Stimulated activated CD4-positive, alpha-beta T cell treated with anti-CD3 and anti-CD28 coated beads, TNF-alpha, amount 100 ng/mL, for 24 hours (primary cell): Measurements from ENCODE around the gene NDUFB11.

Source experiments
- DNase-seq, 3 experiments: peaks; one replicate each; pipeline ENCODE4 v3.0.0-alpha.2; 2020; ENCODE audit warnings: low read depth in 3 of 3

The NDUFB11 gene

DNA sequence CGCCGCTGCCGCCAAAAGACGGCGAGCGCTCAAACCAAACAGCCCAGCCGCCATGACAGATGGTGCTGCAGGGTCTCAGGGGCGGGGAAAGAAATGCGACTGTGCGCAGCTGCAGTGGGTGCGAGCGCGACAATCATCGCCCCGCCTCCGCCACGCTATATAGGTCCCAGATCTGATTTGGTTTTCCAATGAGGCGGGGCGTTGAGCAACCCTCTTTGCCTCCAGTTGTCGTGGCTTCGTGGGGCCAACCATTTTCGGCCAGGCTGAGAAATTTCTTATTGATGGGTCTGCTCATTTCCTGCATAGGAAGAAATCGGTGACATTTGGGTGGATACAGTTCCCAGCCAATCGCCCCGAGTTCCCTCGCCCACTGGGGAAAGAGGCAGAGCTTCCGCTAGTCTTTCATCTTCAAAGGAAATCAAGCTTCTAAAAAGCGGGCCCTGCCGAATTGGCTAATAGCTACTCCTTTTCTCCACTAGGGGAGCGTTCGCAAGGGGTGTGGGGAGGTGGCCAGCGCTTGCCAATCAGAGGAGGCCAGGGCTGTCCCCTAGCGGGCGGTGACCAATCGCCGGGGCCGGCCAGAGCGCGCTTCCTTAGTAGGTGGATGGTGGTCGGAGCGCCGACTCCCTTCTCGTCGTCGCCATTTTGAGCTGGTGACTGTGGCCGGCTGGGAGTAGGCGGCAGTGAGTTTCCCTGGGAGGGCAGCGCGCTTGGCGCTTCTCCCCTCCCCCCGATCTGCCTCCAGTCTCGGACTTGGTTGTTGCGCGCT is at the start of gene NDUFB11, which contains the start of gene RBM10:
Gene NDUFB11, minus strand, starts transcription at position 77 of the 769 bp plus-strand sequence. Its CDS starts 23 bp downstream, at position 54.
Gene RBM10, plus strand, starts transcription at position 596 of the 769 bp plus-strand sequence. CDS start 2,261 bp downstream, outside the sequence.
- DNase-seq: peak; percentile 69 to 90 (median 80)

DNA sequence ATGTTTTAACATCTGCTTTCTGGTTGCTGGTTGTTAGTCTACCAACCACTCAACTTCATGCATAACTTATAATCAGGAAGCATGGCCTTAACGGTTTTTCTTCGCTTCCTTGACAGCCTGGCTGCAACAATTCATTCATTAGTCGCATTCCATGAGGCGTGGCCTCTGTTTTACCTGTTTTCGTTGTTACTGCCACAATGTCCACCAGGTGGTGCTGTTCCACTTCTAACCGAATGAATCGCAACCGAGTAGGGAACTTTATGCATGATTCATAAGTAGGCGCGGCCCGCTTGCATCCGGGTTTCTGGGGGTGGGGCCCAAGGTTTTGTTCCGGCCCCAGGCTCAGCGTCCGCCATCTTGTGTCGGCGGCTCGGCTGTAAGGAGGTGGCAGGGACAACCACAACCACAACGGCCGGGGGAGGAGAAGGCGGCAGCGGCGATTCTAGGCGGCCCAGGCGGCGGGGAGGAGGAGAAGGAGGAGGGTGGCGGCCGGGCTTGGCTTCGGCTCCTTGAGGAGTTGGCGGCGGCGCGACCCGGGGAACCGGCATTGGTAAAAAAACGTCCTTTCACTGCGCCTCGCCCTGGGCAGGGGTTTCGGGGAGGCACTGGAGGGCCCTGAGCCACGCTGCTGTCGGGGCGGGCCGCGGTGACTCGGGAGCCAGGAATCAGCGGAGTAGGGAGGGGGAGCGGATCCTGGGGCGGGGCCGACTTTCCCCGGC is 49.1 kb upstream of the NDUFB11 start, which contains the start of gene UBA1:
Gene UBA1, plus strand, starts transcription at position 355 of the 719 bp plus-strand sequence. CDS start 4,974 bp downstream, outside the sequence.
- peak; percentile 82 to 88 (median 87) for DNase-seq

DNA sequence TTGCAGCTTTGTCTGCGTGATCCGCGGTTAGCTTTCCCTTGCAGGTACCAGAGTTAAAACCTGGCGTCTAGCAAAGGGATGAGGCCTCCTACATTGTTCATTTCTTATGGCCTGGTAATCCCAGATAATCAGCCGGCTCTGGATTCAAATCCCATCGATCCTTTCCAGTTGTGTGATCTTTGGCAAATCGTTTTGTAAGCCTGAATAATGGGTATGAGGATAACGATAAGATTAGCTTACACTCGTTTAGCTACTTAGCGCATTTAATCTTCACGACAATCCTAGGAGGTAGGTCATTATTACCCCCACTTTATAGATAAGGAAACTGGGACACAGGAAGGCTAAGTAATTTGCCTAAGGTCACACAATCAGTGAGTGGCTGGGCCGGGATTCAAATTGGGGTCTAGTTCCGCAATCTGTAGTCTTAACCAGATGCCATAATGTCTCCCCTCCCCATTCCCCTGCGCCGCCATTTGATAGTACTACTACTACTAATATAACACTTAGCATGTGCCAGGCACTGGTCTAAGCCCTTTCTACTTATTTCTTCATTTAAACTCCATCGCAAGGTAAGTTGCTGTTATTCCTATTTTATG is 47.4 kb upstream of the NDUFB11 start:
- DNase-seq: no peak

DNA sequence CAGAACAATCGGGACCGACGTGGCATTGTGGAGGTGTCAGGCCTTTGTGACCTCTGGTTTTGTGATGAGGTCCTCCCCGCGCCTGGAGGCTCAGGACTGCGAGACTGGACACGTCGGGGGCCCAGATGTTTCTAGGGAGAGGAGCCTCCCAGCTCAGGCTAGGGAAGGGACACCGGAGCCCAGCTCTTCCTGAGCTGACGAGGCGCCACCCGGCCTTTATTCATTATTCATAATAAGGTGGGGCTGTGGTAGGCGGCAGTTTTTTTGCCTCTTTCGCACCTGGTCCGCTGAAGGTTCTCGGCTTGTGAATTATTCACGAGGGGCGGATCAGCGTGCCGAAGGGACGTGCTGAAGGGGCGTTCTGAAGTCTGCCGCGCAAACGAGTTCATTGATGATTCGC is 46.8 kb upstream of the NDUFB11 start:
- peak; percentile 2 to 43 (median 21) for DNase-seq

DNA sequence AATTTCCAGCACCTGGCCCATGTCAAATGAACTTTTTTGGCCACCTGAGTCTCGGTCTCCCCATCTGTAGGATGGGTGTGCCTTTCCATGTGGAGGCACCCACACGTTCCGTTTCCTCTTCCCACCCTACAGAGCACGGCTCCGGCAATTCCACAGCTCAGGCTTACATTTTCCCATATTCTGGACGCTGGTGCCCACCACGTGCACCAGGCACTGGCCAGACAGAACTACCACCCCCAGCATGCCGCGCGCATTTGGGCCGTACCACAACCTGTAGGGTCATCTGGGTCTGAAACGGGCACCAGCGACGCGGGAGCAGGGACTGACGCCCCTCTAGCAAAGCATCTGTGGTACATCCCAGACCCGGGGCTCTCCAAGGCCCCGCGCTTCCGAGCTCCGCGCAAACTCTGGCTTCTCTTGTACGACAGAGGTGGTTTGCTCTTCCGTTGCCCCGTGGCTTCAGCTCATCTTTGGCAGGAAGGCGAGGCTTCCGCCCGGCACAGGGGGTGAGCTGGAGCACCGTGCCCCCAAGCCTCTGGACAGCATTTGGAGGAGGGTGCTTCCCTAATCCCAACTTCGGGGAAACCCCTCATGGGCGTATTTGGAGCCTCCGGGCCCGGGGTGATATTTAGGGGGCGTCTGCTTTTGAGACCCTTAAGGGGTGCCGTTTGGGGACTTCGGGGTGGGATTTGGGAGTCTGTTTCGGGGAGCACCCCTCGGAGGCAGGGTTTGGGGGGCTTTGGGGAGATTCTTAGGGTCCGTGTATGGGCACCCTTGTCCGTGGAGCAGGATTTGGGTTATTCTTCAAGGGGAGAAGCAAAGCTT is 46.2 kb upstream of the NDUFB11 start:
- peak; percentile 65 to 82 (median 67) for DNase-seq

DNA sequence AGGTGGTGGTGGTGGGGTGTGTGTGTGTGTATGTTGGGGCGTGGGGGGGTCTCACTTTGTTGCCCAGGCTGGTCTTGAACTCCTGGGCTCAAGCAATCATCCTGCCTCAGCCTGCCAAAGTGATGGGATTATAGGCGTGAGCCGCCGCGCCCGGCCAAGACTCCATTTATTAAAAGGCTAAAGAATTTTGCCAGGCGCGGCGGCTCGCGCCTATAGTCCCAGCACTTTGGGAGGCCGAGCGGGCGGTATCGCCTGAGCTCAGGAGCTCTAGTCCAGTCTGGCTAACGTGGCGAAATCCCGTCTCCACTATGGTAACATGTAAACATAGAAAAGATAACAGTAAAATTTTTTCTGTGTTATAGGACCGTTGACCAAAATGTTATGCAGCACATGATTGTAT is 45.4 kb upstream of the NDUFB11 start:
- no peak for DNase-seq

DNA sequence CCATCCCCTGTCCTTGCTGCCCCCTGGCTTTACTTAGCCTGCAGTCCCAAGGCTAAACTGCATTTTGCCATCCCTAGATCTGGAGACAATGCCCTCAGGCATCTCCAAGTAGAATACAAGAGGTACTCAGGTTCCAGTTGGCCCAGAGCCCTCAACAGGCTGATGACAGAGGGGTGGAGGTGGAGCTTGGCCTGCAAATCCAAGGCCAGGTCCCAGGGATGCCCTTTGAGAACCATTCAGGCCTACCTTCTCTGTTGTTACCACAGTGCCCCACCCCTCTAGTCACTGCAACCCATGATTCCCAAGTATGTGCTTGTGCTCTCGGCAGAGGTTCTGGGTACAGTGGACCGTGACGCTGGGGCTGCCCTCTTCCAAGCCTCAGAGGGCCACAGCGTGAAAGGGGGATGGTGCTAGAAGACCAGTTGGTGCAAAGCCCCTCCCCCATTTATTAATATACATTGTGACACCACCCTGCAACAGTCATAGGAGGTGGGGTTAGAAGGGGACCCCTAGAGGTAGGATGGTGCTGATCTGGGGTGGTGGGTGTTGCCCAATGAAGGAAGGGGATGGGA is 42.7 kb upstream of the NDUFB11 start:
- no peak for DNase-seq

DNA sequence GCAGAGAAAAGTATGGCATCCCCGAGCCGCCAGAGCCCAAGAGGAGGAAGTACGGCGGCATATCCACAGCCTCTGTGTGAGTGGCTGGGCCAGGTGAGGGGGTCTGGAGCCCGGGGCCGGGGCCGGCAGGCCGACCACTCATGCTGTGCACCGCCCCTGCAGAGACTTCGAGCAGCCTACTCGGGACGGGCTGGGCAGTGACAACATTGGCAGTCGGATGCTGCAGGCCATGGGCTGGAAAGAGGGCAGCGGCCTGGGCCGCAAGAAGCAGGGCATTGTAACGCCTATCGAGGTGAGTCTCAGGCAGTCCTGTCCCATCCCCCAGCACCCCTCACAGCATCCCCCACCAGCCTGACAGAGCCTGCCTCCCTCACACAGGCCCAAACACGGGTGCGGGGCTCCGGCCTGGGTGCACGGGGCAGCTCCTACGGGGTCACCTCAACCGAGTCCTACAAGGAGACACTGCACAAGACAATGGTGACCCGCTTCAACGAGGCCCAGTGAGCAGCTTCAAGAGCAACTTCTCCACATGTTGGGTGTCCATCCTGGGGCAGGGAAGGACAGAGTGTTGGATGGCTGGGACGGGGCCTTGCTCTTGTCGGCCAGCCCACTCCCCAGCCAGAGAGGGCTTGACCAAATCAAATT is 41.7 kb upstream of the NDUFB11 start:
- no peak for DNase-seq

DNA sequence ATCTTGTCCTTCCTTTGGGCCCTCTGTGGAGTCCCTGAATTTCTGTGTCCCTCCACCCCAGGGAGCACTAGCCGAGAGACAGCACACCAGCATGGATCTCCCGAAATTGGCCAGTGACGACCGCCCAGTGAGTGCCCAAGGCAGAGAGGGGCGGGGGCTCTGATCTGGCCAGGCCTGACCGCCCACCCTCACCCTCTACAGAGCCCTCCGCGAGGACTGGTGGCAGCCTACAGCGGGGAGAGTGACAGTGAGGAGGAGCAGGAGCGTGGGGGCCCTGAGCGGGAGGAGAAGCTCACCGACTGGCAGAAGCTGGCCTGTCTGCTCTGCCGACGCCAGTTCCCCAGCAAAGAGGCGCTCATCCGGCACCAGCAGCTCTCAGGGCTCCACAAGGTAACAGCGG is 40.7 kb upstream of the NDUFB11 start:
- DNase-seq: no peak

DNA sequence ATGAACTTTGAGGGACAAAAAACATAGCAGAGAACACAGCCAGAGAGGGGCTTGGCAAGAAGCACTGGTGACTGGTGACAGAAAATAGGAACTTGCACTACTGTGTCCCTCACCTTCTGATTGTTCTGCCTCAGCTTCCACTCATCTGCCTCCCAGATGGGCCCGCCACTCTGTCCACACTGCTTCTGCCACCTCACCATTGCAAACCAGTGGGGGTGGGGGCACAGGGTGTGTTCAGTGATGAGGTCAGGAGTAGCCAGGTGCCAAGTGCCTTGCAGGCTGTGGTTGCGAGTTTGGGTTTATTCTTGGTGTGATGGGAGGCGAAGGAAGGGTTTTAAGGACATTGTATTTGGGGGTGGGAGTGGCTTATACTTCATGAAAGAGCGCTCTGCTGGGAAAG is 40.0 kb upstream of the NDUFB11 start:
- no peak for DNase-seq

DNA sequence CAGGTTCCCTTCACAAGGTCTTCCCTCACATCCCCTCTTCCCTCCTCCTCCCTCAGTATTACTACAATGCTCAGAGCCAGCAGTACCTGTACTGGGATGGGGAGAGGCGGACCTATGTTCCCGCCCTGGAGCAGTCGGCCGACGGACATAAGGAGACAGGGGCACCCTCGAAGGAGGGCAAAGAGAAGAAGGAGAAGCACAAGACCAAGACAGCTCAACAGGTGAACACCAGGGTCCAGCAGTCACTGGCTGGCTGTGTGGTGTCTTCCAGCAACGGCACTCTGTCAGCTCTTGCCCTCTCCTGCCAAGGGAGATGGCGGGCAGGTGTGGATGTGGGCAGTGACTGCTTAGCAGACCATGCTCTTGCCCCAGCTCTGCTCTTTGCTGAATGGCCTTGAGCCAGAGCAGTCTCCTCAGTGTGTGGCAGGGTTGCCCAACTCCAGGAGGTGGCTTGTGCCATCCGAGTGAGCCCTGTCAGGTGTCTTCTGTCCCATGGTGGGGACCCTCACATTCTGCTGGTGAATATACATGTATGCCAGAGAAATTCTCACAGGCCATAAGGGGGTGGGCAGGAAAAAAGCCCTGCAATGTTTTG is 37.7 kb upstream of the NDUFB11 start:
- no peak for DNase-seq

DNA sequence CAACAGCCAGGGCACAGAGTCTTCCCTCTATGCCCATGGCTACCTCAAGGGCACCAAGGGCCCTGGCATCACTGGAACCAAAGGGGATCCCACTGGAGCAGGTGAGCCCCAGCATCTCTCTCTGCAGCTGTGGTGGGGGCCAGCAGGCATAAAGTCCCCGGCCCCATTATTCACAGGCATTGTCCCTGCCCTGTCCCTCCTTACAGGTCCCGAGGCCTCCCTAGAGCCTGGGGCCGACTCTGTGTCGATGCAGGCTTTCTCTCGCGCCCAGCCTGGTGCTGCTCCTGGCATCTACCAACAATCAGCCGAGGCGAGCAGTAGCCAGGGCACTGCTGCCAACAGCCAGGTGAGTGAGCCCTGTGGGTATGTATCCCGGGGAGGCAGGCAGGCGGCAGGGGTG is 36.8 kb upstream of the NDUFB11 start:
- no peak for DNase-seq

DNA sequence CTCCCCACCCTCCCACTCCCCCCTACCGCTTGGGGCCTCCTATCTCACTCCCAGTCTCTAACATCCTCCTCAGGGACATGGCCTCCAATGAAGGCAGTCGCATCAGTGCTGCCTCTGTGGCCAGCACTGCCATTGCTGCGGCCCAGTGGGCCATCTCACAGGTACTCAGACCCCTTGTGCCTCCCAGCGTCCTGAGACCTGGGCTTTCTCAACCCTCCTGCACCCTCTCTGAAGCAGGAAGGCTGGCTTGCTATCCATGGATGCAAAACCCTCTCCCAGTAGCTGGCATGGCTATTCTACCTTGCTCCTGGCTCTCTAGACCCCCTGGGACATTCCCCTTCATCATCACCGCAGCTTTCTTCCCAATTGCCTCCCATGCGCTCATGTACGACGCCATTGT is 35.8 kb upstream of the NDUFB11 start:
- DNase-seq: no peak

DNA sequence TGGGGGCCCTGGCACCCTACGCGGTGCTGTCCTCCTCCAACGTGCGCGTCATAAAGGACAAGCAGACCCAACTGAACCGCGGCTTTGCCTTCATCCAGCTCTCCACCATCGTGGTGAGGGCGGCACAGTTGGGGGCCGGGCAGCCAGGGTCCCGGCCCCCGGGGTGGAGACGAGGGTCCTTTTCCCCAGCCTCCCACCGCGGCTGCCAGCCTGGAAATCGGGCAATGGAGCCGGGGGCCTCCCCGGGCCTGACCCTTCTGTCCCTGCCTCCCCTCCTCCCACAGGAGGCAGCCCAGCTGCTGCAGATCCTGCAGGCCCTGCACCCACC is 35.4 kb upstream of the NDUFB11 start:
- no peak for DNase-seq

DNA sequence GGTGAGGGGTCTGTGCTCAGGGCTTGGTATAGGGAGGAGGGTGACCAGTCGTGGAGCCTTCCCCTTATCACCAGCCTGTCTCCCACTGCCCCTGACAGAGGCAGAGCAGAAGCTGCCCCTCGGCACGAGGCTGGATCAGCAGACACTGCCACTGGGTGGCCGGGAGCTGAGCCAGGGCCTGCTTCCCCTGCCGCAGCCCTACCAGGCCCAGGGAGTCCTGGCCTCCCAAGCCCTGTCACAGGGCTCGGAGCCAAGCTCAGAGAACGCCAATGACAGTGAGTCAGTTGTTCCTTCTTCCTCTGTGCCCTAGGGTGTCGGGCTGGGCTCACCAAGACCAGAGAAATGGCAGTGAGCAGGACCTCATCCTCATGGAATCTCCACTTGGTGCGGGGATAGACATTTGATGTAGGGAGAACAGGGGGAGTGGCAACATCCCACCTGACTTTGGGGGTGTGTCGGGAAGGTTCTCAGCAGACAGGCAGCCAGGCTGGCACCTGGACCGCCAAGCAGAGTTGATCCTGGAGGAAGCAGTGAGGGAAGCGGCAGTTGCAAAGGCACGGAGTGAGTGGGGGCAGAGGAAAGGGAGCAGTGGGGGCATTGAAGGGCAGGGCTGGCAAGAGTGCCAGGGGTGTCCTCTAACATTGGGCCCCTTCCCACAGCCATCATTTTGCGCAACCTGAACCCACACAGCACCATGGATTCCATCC is 34.9 kb upstream of the NDUFB11 start:
- no peak for DNase-seq

DNA sequence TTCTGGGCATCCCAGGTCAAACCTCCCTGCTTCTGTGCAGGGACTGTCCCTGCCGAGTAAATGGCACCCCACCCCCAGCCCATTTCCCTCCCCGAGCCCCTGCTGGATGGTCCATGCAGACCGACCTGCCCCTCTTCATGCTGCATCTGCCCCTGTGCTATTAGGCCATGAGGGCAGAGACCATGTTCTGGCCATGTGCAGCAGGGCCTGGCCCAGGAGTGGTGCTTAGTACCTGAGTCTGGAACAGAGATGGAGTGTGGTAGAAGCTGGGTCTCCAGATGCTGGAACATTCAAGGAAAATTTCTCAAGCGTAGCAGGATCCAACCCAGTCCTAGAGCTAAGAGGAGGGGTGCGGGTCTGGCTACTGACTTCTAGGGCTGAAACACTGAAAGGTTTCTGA is 33.8 kb upstream of the NDUFB11 start:
- no peak for DNase-seq

DNA sequence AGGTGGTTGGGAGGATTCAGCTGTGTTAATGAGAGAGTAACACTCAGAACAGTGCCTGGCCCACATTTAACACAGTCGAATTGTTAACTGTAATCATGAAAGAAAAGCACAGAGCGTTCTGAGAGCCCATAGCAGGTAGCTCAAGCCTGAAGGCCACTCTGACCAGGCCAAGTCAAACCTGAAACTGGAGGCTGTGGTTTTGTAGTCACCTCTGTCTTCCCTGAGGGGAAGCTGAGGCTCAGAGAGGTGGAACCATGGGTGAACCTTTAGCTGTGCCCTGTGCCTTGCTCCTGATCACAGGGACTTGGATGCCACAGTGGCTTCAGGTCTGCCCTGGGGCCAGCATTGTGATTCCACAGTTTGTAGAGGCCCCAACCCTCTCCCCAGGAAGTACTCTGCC is 32.6 kb upstream of the NDUFB11 start:
- DNase-seq: no peak

DNA sequence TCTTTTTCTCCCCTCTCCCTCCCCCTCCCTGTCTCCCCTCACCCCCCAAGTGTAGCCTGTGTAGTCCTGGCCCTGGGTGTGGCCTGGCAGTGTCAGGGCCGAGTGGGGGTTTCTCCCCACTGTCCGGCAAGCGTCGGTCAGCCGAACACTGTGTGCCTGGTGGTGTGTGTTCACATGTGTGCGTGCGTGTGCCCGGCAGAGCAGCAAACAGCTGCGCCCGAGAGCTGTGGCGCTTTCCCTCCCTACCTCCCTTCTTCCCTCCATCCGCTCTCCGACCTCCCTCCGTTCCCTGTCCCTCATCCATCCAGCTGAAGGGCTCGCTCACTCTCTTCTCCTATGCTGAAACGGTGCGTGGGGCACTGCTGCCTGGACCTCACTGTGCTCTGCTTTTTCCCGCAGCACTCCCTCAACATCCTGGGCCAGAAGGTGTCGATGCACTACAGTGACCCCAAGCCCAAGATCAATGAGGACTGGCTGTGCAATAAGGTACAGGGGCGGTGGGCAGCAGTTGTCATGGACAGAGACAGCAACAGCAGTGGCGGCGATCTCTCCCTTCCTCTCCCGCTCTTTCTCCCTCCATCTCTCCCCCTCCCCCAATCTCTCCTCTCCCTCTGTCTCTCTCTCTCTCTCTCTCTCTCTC is 31.7 kb upstream of the NDUFB11 start:
- no peak for DNase-seq

DNA sequence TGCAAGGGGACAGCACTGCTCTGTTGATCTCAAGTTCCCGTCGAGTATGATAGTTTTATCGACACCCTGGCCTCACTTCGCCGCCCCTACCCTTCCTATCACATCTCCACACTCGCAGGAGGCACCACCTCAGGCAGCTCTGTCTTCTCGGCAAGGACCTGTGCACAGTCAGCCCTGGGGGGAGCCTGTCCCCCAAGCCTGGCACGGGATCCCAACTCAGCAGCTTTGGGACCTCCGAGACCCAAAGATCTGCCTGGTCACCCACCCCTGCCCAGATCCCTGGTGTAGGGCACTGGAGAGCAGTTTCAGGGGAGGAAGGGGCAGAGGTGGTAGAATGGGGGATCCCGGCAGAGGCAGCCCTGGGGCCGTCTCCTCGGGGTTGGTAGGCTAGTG is 31.1 kb upstream of the NDUFB11 start:
- no peak for DNase-seq
